GM12865 (cell line): Measurements from ENCODE around the gene TMC1.

Source experiments
- DNase-seq: peaks from one replicate; pipeline ENCODE4 v3.0.0; 2010; ENCODE audit warnings: low read depth
- H3K4me3 ChIP-seq: 2 replicates; pipeline ENCODE4 v1.5.1; 2011; ENCODE audit warnings: mild to moderate bottlenecking, low read depth, low read length, control low read depth
- TF ChIP-seq, protein P1 (sequence below): IDR thresholded peaks from 2 replicates; pipeline ENCODE4 v1.5.1; 2011; ENCODE audit warnings: low read length, control low read depth, low read depth, inconsistent platforms; ENCODE audit not compliant: insufficient read depth; ENCODE audit errors: missing control alignments

The TMC1 gene

DNA sequence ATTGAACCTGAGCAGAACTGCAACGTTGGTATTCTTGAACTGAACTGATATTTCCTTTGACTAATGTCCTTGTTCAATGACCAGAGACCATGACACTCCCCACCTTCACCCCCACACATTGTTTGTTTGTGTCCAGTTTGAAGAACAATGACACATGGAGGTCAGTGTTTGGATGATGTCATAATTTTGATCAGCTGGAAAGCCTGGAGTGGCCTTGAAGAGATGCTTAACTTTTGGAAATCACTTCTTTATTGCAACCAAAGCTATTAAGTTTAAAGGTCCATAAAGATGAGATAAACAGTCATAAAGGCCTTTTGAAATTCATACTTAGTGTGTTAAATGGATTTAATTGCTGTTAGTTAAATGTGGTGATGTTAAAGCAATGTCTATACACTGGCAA is 92.7 kb downstream of the TMC1 start:
- TF ChIP-seq, protein P1, sequence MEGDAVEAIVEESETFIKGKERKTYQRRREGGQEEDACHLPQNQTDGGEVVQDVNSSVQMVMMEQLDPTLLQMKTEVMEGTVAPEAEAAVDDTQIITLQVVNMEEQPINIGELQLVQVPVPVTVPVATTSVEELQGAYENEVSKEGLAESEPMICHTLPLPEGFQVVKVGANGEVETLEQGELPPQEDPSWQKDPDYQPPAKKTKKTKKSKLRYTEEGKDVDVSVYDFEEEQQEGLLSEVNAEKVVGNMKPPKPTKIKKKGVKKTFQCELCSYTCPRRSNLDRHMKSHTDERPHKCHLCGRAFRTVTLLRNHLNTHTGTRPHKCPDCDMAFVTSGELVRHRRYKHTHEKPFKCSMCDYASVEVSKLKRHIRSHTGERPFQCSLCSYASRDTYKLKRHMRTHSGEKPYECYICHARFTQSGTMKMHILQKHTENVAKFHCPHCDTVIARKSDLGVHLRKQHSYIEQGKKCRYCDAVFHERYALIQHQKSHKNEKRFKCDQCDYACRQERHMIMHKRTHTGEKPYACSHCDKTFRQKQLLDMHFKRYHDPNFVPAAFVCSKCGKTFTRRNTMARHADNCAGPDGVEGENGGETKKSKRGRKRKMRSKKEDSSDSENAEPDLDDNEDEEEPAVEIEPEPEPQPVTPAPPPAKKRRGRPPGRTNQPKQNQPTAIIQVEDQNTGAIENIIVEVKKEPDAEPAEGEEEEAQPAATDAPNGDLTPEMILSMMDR = no peak
- no peak for DNase-seq

DNA sequence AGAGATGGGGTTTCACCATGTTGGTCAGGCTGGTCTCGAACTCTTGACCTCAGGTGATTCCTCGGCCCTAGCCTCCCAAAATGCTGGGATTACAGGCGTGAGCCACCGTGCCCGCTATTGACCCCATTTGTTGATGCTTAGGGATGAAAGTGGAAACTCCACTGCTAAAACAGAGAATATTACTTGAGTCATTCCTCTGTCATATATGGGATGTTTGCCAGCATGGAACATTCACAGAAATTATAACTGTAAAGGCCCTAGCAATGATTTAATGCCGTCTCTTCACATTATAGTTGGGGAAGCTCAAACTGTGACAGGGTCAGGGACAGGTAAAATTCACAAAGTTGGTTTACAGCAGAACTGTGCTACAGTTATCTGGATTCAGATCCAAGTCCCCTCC is 94.5 kb downstream of the TMC1 start:
- TF ChIP-seq, protein P1 = no peak
- no peak overlapping the region for H3K4me3 ChIP-seq
- DNase-seq = no peak

More for the DNA sequence above, 92.7 kb downstream of the TMC1 start:
- no peak overlapping the region for H3K4me3 ChIP-seq

DNA sequence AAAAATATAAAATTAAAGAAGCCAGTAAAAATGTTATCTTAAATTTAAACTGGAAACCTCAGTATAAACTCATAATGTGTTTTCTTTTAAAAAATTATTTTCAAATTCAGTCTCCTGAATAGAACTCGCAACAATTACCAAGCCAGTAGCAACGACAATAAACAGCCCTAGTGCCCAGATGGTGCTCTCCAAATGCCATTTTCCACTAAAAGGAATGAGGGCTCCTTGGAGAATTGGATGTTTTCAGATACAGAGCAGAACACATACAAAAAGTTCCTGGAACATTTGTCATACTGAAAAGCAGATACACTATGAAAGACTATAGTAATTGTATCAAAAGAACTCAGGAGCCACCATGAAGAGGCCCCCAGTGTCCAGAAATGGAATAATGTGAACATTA is 97.4 kb downstream of the TMC1 start:
- no peak overlapping the region for H3K4me3 ChIP-seq
- no peak for DNase-seq
- TF ChIP-seq, protein P1 = no peak

DNA sequence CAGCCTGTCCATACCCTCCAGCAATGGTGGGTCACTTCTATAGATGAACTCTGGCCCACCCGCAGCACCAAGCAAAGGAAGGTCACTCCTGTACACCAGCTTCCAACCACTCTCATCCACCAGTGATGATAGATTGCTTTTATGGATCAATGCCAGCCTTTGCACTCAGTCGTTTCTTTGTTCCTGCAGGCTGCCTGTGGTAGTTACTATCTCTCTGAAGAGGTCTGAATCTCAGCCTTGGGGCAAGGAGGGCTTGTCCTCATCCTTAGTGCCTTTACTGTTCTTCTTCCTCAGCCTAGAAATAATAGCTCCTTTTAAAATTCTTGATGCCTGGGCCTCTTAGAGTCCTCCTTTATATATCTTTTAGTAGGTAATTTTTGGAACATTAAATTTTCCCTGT is 100.8 kb downstream of the TMC1 start:
- H3K4me3 ChIP-seq = no peak overlapping the region
- TF ChIP-seq, protein P1 = no peak
- no peak for DNase-seq

DNA sequence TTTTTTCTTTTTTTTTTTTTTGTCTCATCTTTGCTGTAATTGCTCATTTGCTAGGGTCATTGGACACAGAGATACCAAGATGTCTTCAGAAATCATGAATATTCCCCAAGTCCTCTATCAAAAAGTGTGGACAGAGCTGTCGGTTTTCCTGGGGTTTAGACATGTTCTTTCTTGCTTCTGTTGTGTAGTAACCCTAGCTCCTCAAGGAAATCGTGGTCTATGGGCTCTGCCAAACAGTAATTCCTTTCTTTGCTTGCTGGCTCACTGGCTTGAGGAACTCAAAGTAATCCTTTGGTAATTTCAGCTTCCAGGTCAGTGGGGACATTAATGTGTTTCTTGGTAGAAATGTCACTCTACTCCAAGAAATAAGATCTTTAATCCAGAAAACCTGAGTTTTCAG is 101.7 kb downstream of the TMC1 start:
- H3K4me3 ChIP-seq = no peak overlapping the region
- DNase-seq = no peak
- TF ChIP-seq, protein P1 = no peak

DNA sequence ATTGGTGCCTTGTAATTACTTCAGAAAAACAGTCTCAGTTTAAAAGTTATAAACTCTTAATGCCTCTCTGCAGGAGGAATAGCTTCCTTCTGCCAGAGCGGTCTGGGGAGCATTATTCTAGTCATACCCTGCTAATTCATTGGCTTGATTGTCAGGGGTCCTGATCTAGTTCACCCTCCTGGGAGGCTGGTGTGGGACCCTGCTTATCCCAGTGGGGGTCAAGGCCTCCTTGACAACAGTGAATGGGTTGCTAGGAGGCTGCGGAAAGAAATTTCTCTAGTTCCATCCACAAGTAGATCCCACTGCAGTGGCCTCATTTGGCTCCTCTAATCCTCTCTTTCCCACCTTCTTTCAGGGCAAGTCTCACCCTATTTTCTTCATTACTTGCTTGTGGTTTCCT is 105.7 kb downstream of the TMC1 start:
- TF ChIP-seq, protein P1 = no peak
- H3K4me3 ChIP-seq = no peak overlapping the region
- DNase-seq = no peak

DNA sequence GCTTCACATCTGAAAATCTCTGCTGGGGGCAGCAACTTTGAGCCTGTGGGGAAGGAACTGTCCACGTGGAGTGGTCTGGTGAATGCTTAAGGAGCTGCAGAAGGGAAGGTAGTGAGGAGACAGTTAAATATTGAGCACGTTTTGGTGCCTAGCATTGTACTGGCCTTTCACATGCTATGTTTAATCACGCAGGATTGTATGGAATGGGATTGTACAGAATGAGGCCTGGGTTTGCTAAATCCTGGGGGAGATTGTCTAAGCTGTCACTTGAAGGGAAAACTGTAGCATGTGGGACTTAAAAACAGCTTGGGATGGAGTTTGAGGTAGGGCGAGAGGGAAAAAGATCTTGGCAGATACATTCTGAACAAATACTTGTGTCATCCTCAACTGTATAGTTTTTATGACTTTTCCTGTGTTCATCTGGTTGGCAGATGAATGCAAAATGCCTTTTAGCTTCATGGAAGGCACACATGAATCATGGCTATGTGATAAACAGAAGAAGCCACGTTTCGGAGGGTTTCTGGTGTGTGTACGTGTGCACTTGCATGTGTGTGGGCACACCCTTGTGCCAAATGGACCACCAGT is 106.6 kb downstream of the TMC1 start:
- no peak overlapping the region for H3K4me3 ChIP-seq
- no peak for DNase-seq
- TF ChIP-seq, protein P1 = no peak
